GM12874 (cell line): ENCODE measurements around the gene NAA10.

ENCODE experiments used
- TF ChIP-seq, protein P1 (sequence below): IDR thresholded peaks from 2 replicates; pipeline ENCODE4 v1.5.1; 2011; ENCODE audit warnings: low read depth, mild to moderate bottlenecking, control low read depth, low read length, moderate library complexity; ENCODE audit not compliant: insufficient read depth

Gene NAA10

GRCh38 chrX:153951683-153952372 lies 17.0 kb upstream of the NAA10 start:
- TF ChIP-seq, protein P1, sequence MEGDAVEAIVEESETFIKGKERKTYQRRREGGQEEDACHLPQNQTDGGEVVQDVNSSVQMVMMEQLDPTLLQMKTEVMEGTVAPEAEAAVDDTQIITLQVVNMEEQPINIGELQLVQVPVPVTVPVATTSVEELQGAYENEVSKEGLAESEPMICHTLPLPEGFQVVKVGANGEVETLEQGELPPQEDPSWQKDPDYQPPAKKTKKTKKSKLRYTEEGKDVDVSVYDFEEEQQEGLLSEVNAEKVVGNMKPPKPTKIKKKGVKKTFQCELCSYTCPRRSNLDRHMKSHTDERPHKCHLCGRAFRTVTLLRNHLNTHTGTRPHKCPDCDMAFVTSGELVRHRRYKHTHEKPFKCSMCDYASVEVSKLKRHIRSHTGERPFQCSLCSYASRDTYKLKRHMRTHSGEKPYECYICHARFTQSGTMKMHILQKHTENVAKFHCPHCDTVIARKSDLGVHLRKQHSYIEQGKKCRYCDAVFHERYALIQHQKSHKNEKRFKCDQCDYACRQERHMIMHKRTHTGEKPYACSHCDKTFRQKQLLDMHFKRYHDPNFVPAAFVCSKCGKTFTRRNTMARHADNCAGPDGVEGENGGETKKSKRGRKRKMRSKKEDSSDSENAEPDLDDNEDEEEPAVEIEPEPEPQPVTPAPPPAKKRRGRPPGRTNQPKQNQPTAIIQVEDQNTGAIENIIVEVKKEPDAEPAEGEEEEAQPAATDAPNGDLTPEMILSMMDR = no peak

- TF ChIP-seq, protein P1 = no peak
These were observed 15.3 kb upstream of the NAA10 start for GRCh38 chrX:153950127-153950526.

- TF ChIP-seq, protein P1 = no peak
These were observed 14.3 kb upstream of the NAA10 start for GRCh38 chrX:153948847-153949805.

- TF ChIP-seq, protein P1 = no peak
These were observed 13.2 kb upstream of the NAA10 start for GRCh38 chrX:153948002-153948466.

DNA sequence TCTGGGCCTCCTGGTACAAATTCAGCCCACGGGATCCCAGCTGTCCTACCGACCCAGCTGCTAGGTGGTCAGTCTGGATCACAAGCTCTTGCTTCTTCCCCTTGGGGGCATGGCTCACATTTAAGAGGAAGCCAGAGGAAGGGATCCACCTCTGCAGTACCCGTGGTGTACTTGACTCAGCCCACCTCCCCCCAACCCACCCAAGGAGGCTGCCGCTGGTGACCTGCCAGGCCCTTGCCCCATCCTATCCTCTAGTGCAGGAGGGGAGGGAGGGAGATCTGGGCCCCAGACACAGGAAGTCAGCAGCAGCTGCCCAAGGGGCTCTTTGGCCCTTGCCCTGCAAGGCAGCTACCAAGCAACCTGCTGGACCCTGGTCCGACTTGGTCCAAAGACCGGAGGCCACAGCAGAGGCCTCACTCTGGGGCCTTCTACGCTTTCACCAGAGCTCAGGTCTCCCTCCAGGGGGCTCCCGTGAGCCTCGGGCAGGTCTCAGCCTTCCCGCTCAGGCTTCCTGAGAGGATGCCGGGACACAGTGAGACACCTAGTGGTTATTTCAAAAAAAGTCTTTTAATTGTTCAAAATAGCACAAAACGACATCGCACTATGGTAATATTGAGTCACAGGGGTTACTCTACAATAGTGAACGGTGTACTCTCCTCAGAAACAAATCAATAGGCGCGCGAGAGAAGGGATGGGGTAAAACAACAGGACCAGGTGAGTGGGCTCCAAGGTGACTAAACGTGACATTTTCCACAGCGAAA lies 12.4 kb upstream of the NAA10 start:
- TF ChIP-seq, protein P1 = peak; percentile 83

DNA sequence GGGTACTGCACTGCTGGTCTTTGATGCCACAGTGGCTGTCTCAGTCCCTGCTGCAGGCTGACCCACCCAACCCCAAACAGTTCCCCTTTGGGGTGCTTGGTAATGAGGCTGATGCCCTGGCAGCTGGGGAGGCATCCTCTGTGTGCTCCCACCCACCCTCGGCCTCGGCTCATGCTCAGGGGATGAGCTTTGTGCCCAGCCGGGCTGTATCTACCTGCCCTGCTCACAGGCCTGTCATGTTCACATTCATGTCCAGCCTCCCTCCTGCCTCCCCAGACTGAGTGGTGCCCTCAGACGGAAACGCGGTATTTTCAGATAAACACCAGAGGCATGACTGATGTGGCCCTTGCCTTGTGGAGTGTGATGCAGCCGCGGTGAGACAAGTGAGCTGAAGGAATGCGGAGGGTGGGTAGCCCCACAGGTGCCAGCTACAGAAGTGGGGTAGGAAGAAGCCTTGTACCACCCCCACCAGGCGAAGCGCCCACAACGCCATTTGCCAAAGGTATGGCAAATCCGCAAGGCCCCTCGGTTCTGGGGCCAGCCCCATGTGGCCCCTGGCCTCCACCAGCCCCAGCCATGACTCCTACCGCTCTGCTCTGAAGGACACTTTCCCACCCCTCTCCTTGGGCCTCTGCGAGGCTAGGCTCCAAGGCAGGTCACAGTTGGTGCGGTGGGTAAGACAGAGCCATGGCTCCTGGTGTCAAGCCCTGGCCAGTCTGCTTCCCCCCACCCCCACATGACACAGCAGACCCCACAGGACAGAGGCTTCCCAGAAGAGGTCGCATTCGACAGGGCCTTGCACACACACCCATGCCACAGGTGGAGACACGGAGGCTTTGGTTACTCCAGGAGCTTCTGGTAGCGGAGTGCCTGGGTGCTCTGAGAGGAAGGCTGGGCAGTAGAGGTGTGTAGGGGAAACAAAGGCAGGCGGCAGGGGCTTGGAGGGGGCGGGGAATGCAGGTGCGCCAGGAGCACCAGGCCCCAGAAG lies 11.4 kb upstream of the NAA10 start:
- TF ChIP-seq, protein P1 = no peak
